NCI-H69 (cell line): ENCODE measurements around the gene ESAM.
"Not testable (repeated sequence)": the region's sequence is repeated elsewhere in the genome, so short reads cannot be mapped to it uniquely, and the experiment has no call there.

Experiments used
- DNase-seq: peaks from one replicate; lab custom pipeline; 2025; lab: John Stamatoyannopoulos, UW

The ESAM gene

GRCh38 chr11:124770959-124771358, 8.9 kb upstream of the ESAM start:
- DNase-seq, result not testable (repeated sequence)

GRCh38 chr11:124769806-124770774, 8.0 kb upstream of the ESAM start:
- DNase-seq, result no peak

GRCh38 chr11:124768914-124769313, 6.8 kb upstream of the ESAM start:
- DNase-seq, result no peak

- no peak for DNase-seq
Observed at GRCh38 chr11:124766156-124766555, 4.1 kb upstream of the ESAM start.

- peak; percentile 82 for DNase-seq
Observed at GRCh38 chr11:124763156-124763947, 1.3 kb upstream of the ESAM start.

- peak; percentile 55 for DNase-seq
Observed at GRCh38 chr11:124762624-124763155, 600 bp upstream of the ESAM start.

- DNase-seq, result no peak
Observed at GRCh38 chr11:124761301-124762104, 587 bp downstream of the ESAM start.

GRCh38 chr11:124760806-124761205, 1.3 kb downstream of the ESAM start:
- DNase-seq, result no peak

- no peak for DNase-seq
Observed at GRCh38 chr11:124760205-124760652, 1.9 kb downstream of the ESAM start.

GRCh38 chr11:124759266-124760204, 2.6 kb downstream of the ESAM start:
- no peak for DNase-seq

GRCh38 chr11:124758355-124759265, 3.5 kb downstream of the ESAM start:
- DNase-seq, result peak; percentile 86

GRCh38 chr11:124757320-124757719, 4.8 kb downstream of the ESAM start:
- no peak for DNase-seq

- no peak for DNase-seq
Observed at GRCh38 chr11:124756753-124757227, 5.3 kb downstream of the ESAM start.

- DNase-seq, result no peak
Observed at GRCh38 chr11:124756033-124756752, 5.9 kb downstream of the ESAM start.

GRCh38 chr11:124754710-124755109, 7.4 kb downstream of the ESAM start:
- DNase-seq, result no peak

- DNase-seq, result no peak
Observed at GRCh38 chr11:124754309-124754708, 7.8 kb downstream of the ESAM start.

GRCh38 chr11:124753624-124754023, 8.5 kb downstream of the ESAM start:
- DNase-seq, result no peak

GRCh38 chr11:124753205-124753604, 8.9 kb downstream of the ESAM start:
- DNase-seq, result no peak
